ENCODE measurements around the gene SYNE1. TPM values are rescaled to one million over a fixed set of nuclear protein-coding genes. Genes with fewer than 3 reads are reported as not detected.

The SYNE1 gene
- total RNA-seq, 1 donor from 2014 or later = 43.8 TPM

DNA sequence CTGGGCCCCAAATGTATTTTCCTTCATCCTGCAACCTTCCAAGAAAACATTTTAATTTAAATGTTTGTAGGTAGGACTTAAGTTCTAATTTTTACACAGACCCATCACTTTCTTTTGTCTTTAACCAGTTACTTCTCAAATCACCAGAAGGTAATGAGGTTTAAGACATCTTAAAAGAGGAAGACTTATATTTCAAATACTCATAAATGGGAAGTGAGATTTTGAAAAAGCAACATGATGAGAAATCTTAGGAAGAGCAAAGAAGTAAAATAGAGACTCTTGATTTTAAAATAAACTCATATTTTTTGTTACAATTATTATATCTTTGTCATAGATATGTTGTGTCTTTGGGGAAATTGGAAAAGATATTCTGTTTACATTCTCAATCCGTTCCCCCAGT lies 82.3 kb downstream of the SYNE1 start:
- H3K27ac Mint-ChIP-seq = no peak overlapping the region
- DNase-seq (ENCODE audit: low spot score, unreplicated experiment) = no peak
- no peaks in the 10 kb centered on the region for H3K4me1 Mint-ChIP-seq (ENCODE audit: low read depth)
- peaks cover 9% of the 10 kb centered on the region for H3K27me3 Mint-ChIP-seq
- no peak overlapping the region for H3K4me3 Mint-ChIP-seq (ENCODE audit: low read depth)
- H3K9me3 Mint-ChIP-seq (ENCODE audit: low read depth) = peaks cover 20% of the 10 kb centered on the region
- peaks cover 1% of the 10 kb centered on the region for H3K36me3 Mint-ChIP-seq (ENCODE audit: insufficient read depth)
- TF ChIP-seq, protein P1, sequence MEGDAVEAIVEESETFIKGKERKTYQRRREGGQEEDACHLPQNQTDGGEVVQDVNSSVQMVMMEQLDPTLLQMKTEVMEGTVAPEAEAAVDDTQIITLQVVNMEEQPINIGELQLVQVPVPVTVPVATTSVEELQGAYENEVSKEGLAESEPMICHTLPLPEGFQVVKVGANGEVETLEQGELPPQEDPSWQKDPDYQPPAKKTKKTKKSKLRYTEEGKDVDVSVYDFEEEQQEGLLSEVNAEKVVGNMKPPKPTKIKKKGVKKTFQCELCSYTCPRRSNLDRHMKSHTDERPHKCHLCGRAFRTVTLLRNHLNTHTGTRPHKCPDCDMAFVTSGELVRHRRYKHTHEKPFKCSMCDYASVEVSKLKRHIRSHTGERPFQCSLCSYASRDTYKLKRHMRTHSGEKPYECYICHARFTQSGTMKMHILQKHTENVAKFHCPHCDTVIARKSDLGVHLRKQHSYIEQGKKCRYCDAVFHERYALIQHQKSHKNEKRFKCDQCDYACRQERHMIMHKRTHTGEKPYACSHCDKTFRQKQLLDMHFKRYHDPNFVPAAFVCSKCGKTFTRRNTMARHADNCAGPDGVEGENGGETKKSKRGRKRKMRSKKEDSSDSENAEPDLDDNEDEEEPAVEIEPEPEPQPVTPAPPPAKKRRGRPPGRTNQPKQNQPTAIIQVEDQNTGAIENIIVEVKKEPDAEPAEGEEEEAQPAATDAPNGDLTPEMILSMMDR (IDR thresholded peaks at IDR 0.05; ENCODE audit: unreplicated experiment) = no peak

DNA sequence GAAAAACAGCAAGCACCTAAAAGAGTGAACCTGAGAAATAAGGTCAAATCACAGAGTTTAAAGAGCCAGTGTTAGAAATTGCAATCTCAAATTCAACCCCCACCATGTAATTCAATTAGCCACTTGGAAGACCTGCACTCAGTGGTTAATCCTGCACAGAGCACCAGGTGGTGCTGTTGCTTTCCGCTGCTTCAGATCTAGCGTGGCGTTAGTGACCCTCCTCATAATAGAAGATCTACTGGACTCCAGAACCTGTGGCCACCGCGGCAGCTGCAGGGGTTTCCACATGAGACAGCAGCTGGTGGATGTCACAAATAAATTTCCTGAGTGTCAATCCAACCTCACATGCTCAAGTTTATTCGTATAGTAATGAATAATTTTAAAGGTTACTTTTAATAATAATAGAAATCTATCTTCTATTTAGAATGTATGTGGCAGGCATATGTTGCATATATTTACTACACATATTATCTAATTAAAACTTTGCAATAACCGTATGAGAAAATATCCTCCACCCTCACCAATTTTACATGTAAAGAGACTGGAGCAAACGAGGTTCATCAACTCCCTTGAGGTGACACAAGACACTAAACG lies 84.4 kb downstream of the SYNE1 start:
- peak; percentile 48 for DNase-seq (ENCODE audit: low spot score, unreplicated experiment)
- H3K27me3 Mint-ChIP-seq = peaks cover 17% of the 10 kb centered on the region
- no peaks in the 10 kb centered on the region for H3K4me1 Mint-ChIP-seq (ENCODE audit: low read depth)
- H3K4me3 Mint-ChIP-seq (ENCODE audit: low read depth) = no peak overlapping the region
- TF ChIP-seq, protein P1 (IDR thresholded peaks at IDR 0.05; ENCODE audit: unreplicated experiment) = peak; percentile 86
- H3K9me3 Mint-ChIP-seq (ENCODE audit: low read depth) = peaks cover 11% of the 10 kb centered on the region
- peaks cover 1% of the 10 kb centered on the region for H3K36me3 Mint-ChIP-seq (ENCODE audit: insufficient read depth)
- H3K27ac Mint-ChIP-seq = no peak overlapping the region

DNA sequence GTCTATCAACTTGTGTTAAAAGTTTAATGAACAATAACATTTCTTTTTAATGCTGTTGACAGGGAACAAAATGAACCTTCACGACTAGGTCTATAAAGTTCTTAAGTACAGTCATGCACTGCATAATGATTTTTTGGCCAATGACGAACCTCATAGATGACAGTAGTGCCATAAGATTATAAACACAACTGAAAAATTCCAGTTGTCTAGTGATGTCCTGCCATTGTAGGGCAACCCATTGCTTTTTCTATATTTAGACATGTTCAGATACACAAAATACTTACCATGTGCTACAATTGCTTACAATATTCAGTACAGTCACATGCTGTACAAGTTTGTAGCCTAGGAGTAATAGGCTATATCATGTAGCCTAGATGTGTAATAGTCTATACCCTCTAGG lies 93.6 kb downstream of the SYNE1 start:
- Mint-ChIP-seq H3K4me3 (ENCODE audit: low read depth) (no peak overlapping the region), H3K4me1 (ENCODE audit: low read depth) (peaks cover 5% of the 10 kb centered on the region), H3K27ac (no peak overlapping the region), H3K9me3 (ENCODE audit: low read depth) (peaks cover 2% of the 10 kb centered on the region), H3K36me3 (ENCODE audit: insufficient read depth) (no peaks in the 10 kb centered on the region), H3K27me3 (peaks cover 3% of the 10 kb centered on the region)
- DNase-seq (ENCODE audit: low spot score, unreplicated experiment) = no peak
- TF ChIP-seq, protein P1 (IDR thresholded peaks at IDR 0.05; ENCODE audit: unreplicated experiment) = no peak

DNA sequence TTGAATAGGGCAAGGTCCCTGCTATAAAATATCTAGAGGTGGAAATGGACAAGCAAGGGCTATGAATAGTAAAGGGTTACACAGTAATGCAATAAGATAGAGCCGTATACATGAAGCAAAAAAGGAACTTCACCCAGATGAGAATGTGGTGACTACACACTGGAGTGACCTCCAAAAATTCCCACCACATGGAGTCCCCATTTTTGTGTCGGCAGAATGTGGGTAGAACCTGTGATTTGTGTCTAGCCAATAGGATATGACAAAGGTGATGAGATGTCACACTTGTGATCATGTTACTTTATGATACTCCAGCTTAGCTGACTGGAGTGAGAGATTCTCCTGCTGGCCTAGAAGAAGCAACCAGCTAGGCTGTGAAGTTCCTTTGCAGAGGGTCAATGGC lies 96.8 kb downstream of the SYNE1 start:
- H3K4me3 Mint-ChIP-seq (ENCODE audit: low read depth) = no peak overlapping the region
- DNase-seq (ENCODE audit: low spot score, unreplicated experiment) = no peak
- H3K36me3 Mint-ChIP-seq (ENCODE audit: insufficient read depth) = no peaks in the 10 kb centered on the region
- no peaks in the 10 kb centered on the region for H3K4me1 Mint-ChIP-seq (ENCODE audit: low read depth)
- H3K27ac Mint-ChIP-seq = no peak overlapping the region
- no peaks in the 10 kb centered on the region for H3K27me3 Mint-ChIP-seq
- H3K9me3 Mint-ChIP-seq (ENCODE audit: low read depth) = no peaks in the 10 kb centered on the region
- TF ChIP-seq, protein P1 (IDR thresholded peaks at IDR 0.05; ENCODE audit: unreplicated experiment) = no peak

DNA sequence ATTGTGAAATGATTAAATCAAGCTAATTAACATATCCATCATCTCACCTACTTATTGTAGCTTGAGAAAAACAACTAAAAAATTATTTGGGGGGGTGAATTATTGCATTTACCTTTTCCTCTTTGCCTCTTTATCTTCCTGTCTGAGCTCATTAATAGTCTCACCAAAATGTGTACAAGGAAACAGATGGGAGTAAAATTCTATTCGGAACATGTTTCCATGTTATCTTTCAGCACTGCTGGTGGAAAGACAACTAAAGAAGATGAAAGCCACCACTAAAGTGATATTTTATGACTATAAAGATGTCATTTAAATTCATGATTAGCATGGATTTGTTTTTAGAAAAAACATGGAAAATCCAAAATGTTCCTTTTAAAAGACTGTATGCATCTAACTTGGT lies 102.6 kb downstream of the SYNE1 start:
- no peaks in the 10 kb centered on the region for H3K4me1 Mint-ChIP-seq (ENCODE audit: low read depth)
- no peak overlapping the region for H3K4me3 Mint-ChIP-seq (ENCODE audit: low read depth)
- no peak overlapping the region for H3K27ac Mint-ChIP-seq
- no peak for DNase-seq (ENCODE audit: low spot score, unreplicated experiment)
- H3K27me3 Mint-ChIP-seq = no peaks in the 10 kb centered on the region
- no peaks in the 10 kb centered on the region for H3K36me3 Mint-ChIP-seq (ENCODE audit: insufficient read depth)
- TF ChIP-seq, protein P1 (IDR thresholded peaks at IDR 0.05; ENCODE audit: unreplicated experiment) = no peak
- H3K9me3 Mint-ChIP-seq (ENCODE audit: low read depth) = no peaks in the 10 kb centered on the region
